ENCODE data around the gene ABCC6.

GRCh38 chr16:16196099-16196498 is 27.2 kb downstream of the ABCC6 start:
- TF ChIP-seq, protein P1, sequence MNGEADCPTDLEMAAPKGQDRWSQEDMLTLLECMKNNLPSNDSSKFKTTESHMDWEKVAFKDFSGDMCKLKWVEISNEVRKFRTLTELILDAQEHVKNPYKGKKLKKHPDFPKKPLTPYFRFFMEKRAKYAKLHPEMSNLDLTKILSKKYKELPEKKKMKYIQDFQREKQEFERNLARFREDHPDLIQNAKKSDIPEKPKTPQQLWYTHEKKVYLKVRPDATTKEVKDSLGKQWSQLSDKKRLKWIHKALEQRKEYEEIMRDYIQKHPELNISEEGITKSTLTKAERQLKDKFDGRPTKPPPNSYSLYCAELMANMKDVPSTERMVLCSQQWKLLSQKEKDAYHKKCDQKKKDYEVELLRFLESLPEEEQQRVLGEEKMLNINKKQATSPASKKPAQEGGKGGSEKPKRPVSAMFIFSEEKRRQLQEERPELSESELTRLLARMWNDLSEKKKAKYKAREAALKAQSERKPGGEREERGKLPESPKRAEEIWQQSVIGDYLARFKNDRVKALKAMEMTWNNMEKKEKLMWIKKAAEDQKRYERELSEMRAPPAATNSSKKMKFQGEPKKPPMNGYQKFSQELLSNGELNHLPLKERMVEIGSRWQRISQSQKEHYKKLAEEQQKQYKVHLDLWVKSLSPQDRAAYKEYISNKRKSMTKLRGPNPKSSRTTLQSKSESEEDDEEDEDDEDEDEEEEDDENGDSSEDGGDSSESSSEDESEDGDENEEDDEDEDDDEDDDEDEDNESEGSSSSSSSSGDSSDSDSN (CRISPR knock-in tag; IDR thresholded peaks at IDR 0.05) = no peak
- TF ChIP-seq EZH2 (conservative IDR thresholded peaks at IDR 0.05; ENCODE audit: low read depth, low read length) (no peak), ZIK1 (CRISPR knock-in tag; IDR thresholded peaks at IDR 0.05; ENCODE audit: borderline replicate concordance, low read depth) (no peak), ZNF724P (CRISPR knock-in tag; IDR thresholded peaks at IDR 0.05; ENCODE audit: borderline replicate concordance) (no peak), KDM3A (CRISPR knock-in tag; IDR thresholded peaks at IDR 0.05; ENCODE audit: low read depth) (no peak), TAF1 (CRISPR knock-in tag; IDR thresholded peaks at IDR 0.05) (no peak), GMEB1 (CRISPR knock-in tag; IDR thresholded peaks at IDR 0.05; ENCODE audit: borderline replicate concordance) (no peak), HMGA1 (CRISPR knock-in tag; conservative IDR thresholded peaks at IDR 0.05) (no peak), NR2C2 (CRISPR knock-in tag; IDR thresholded peaks at IDR 0.05; ENCODE audit: borderline replicate concordance) (no peak)

All from HepG2 (cell line).